IMR-90 (cell line): ENCODE data around the gene LOXL3. TPM values are rescaled to one million over a fixed set of nuclear protein-coding genes. Genes with fewer than 3 reads are reported as not detected.

Experiments
- ATAC-seq: fragments of 200-7000 bp; cut with Tn5 transposase; 2 replicates; pipeline ENCODE4 v1.9.1; 2020; ENCODE audit warnings: low read depth, mild to moderate bottlenecking, moderate library complexity
- BruUV-seq: library from RNA; stranded (reverse); fragments of 400-500 nt; replicated peaks from 2 replicates; lab custom pipeline; 2021; lab: Mats Ljungman, UMichigan
- CTCF ChIA-PET: fragments of 300-600 bp; formaldehyde crosslinking; extraction: SDS; loops from one replicate; lab custom pipeline; 2021; ENCODE audit warnings: antibody characterized with exemption; lab: Yijun Ruan, JAX
- POLR2A ChIA-PET: fragments of 300-600 bp; sonication (Branson Sonifier 250); formaldehyde crosslinking; loops from one replicate; lab custom pipeline; 2022; ENCODE audit warnings: antibody characterized with exemption; ENCODE audit not compliant: unreplicated experiment; lab: Charles Lee
- DNase-seq: peaks from one replicate; pipeline ENCODE4 v3.0.0; 2013
- H2AFZ ChIP-seq: replicated peaks from 2 replicates; pipeline ENCODE3; 2013; ENCODE audit warnings: low read length, mild to moderate bottlenecking; ENCODE audit not compliant: poor library complexity
- H2AK5ac ChIP-seq: 2 replicates; pipeline ENCODE4 v1.6.1; 2013; ENCODE audit warnings: low read depth, low read length, inconsistent platforms
- H2AK9ac ChIP-seq: replicated peaks from 2 replicates; pipeline ENCODE3; 2013; ENCODE audit warnings: mild to moderate bottlenecking, low read depth, low read length, moderate library complexity; ENCODE audit not compliant: poor library complexity
- H2BK120ac ChIP-seq: 2 replicates; pipeline ENCODE4 v1.6.1; 2013; ENCODE audit warnings: low read depth, low read length, inconsistent platforms
- H2BK15ac ChIP-seq: 3 replicates; pipeline ENCODE4 v1.6.1; 2013; ENCODE audit warnings: low read depth, low read length, inconsistent platforms
- H2BK20ac ChIP-seq: 2 replicates; pipeline ENCODE4 v1.6.1; 2013; ENCODE audit warnings: low read depth, mild to moderate bottlenecking, inconsistent platforms, low read length, moderate library complexity
- H2BK5ac ChIP-seq: 2 replicates; pipeline ENCODE4 v1.6.1; 2013; ENCODE audit warnings: mild to moderate bottlenecking, low read depth, low read length, inconsistent platforms; ENCODE audit not compliant: poor library complexity, severe bottlenecking
- H3K14ac ChIP-seq: replicated peaks from 2 replicates; pipeline ENCODE4 v1.6.1; 2013; ENCODE audit warnings: low read depth, low read length, inconsistent platforms
- H3K18ac ChIP-seq: 2 replicates; pipeline ENCODE4 v1.6.1; 2013; ENCODE audit warnings: low read depth, low read length, control low read depth
- H3K23ac ChIP-seq: 2 replicates; pipeline ENCODE4 v1.6.1; 2013; ENCODE audit warnings: low read depth, low read length, inconsistent platforms
- H3K27ac ChIP-seq: 2 replicates; pipeline ENCODE4 v1.5.1; 2013; ENCODE audit warnings: mild to moderate bottlenecking, control low read depth, low read length; ENCODE audit not compliant: insufficient read depth
- H3K27me3 ChIP-seq: 2 replicates; pipeline ENCODE4 v1.6.1; 2013; ENCODE audit warnings: low read length; ENCODE audit not compliant: control insufficient read depth, insufficient read depth
- H3K36me3 ChIP-seq: 2 replicates; pipeline ENCODE4 v1.6.1; 2013; ENCODE audit warnings: low read length, mixed read lengths; ENCODE audit not compliant: control insufficient read depth, insufficient read depth
- H3K4ac ChIP-seq: 2 replicates; pipeline ENCODE4 v1.6.1; 2013; ENCODE audit warnings: low read depth, low read length, inconsistent platforms
- H3K4me1 ChIP-seq: 2 replicates; pipeline ENCODE4 v1.6.1; 2013; ENCODE audit warnings: low read length, mixed read lengths; ENCODE audit not compliant: control insufficient read depth, insufficient read depth
- H3K4me2 ChIP-seq: 2 replicates; pipeline ENCODE4 v1.6.1; 2013; ENCODE audit warnings: low read depth, mild to moderate bottlenecking, control low read depth, low read length, moderate library complexity
- H3K4me3 ChIP-seq: 2 replicates; pipeline ENCODE4 v1.5.1; 2013; ENCODE audit warnings: low read depth, mild to moderate bottlenecking, control low read depth, low read length, moderate library complexity; ENCODE audit not compliant: insufficient read depth
- H3K56ac ChIP-seq: 2 replicates; pipeline ENCODE4 v1.6.1; 2013; ENCODE audit warnings: low read length, inconsistent platforms; ENCODE audit not compliant: insufficient read depth; ENCODE audit errors: extremely low read depth
- H3K79me1 ChIP-seq, 2 experiments: 2 replicates each; pipeline ENCODE4 v1.6.1; 2013; ENCODE audit warnings: low read length in 2 of 2, inconsistent platforms in 1 of 2, low read depth in 1 of 2
- H3K9ac ChIP-seq: 2 replicates; pipeline ENCODE4 v1.6.1; 2013; ENCODE audit warnings: low read depth, low read length, control low read depth
- H3K9me1 ChIP-seq: 2 replicates; pipeline ENCODE4 v1.6.1; 2013; ENCODE audit warnings: low read length, inconsistent platforms; ENCODE audit not compliant: insufficient read depth
- H3K9me3 ChIP-seq: 2 replicates; pipeline ENCODE4 v1.6.1; 2013; ENCODE audit warnings: low read length; ENCODE audit not compliant: control insufficient read depth, insufficient read depth
- H4K20me1 ChIP-seq: 2 replicates; pipeline ENCODE4 v1.6.1; 2013; ENCODE audit warnings: low read length, inconsistent platforms; ENCODE audit not compliant: insufficient read depth
- H4K5ac ChIP-seq: 2 replicates; pipeline ENCODE4 v1.6.1; 2013; ENCODE audit warnings: mild to moderate bottlenecking, low read depth, low read length, control low read depth
- H4K8ac ChIP-seq, 2 experiments: 2 replicates each; pipeline ENCODE4 v1.6.1; 2013; ENCODE audit warnings: low read depth in 2 of 2, low read length in 2 of 2, control low read depth in 1 of 2, inconsistent platforms in 1 of 2
- H4K91ac ChIP-seq: 2 replicates; pipeline ENCODE4 v1.6.1; 2013; ENCODE audit warnings: low read depth, low read length, inconsistent platforms; ENCODE audit not compliant: insufficient read depth
- BHLHE40 ChIP-seq: fragments of 150-350 bp; IDR thresholded peaks from 2 replicates; pipeline ENCODE4 v1.6.1; 2016; ENCODE audit warnings: mild to moderate bottlenecking, low read depth, low read length
- CEBPB ChIP-seq: IDR thresholded peaks from 2 replicates; pipeline ENCODE4 v1.6.1; 2012; ENCODE audit warnings: low read depth, low read length, improper control_type of control experiment
- CHD1 ChIP-seq: IDR thresholded peaks from 2 replicates; pipeline ENCODE4 v1.6.1; 2012; ENCODE audit warnings: low read depth, low read length, improper control_type of control experiment
- CTCF ChIP-seq: conservative IDR thresholded peaks from 2 replicates; pipeline ENCODE4 v1.5.1; 2012; ENCODE audit warnings: mild to moderate bottlenecking, low read depth, low read length, improper control_type of control experiment
- ELK1 ChIP-seq: fragments of 150-350 bp; IDR thresholded peaks from 2 replicates; pipeline ENCODE4 v1.6.1; 2016; ENCODE audit warnings: low read depth, mild to moderate bottlenecking, low read length, moderate library complexity, borderline replicate concordance
- FOS ChIP-seq: fragments of 150-350 bp; IDR thresholded peaks from 2 replicates; pipeline ENCODE4 v1.6.1; 2016; ENCODE audit warnings: low read depth, low read length
- MAZ ChIP-seq: IDR thresholded peaks from 2 replicates; pipeline ENCODE4 v1.6.1; 2012; ENCODE audit warnings: low read depth, mild to moderate bottlenecking, low read length, improper control_type of control experiment, moderate library complexity, borderline replicate concordance
- MXI1 ChIP-seq: IDR thresholded peaks from 2 replicates; pipeline ENCODE4 v1.6.1; 2012; ENCODE audit warnings: low read depth, mild to moderate bottlenecking, low read length, moderate library complexity, borderline replicate concordance
- NFE2L2 ChIP-seq: fragments of 150-350 bp; IDR thresholded peaks from 2 replicates; pipeline ENCODE4 v1.6.1; 2016; ENCODE audit warnings: low read depth, mild to moderate bottlenecking, low read length
- POLR2A ChIP-seq: IDR thresholded peaks from 2 replicates; pipeline ENCODE4 v1.6.1; 2012; ENCODE audit warnings: mild to moderate bottlenecking, low read depth, low read length
- RAD21 ChIP-seq: IDR thresholded peaks from 2 replicates; pipeline ENCODE4 v1.6.1; 2012; ENCODE audit warnings: low read length, improper control_type of control experiment
- RCOR1 ChIP-seq: IDR thresholded peaks from 2 replicates; pipeline ENCODE4 v1.6.1; 2012; ENCODE audit warnings: mild to moderate bottlenecking, low read length, improper control_type of control experiment; ENCODE audit not compliant: insufficient replicate concordance
- RFX5 ChIP-seq: IDR thresholded peaks from 2 replicates; pipeline ENCODE4 v1.8.0; 2012; ENCODE audit warnings: low read depth, mild to moderate bottlenecking, low read length, moderate library complexity
- SMC3 ChIP-seq: fragments of 150-350 bp; IDR thresholded peaks from 2 replicates; pipeline ENCODE4 v1.6.1; 2016; ENCODE audit warnings: low read depth, mild to moderate bottlenecking, antibody characterized with exemption, low read length, moderate library complexity
- USF2 ChIP-seq: fragments of 150-350 bp; IDR thresholded peaks from 2 replicates; pipeline ENCODE4 v1.6.1; 2017; ENCODE audit warnings: mild to moderate bottlenecking, antibody characterized with exemption, low read length, low read depth
- WGBS, 2 experiments: methylation state at CpG; one replicate each; pipeline versions ENCODE4 v1.1.5 to v1.1.7; 2013; ENCODE audit warnings: missing lambda C conversion rate in 2 of 2; ENCODE audit not compliant: insufficient read length in 1 of 2; ENCODE audit errors: extremely low coverage in 2 of 2; 5-methylcytosine and 5-hydroxymethylcytosine counted together
- dilution Hi-C: fragments of 300-500 bp; cut with HindIII; formaldehyde crosslinking; loops from one replicate; pipeline ENCODE4 v1.14.3; 2018; ENCODE audit warnings: low sequenced_read_pairs; ENCODE audit not compliant: unreplicated experiment
- in situ Hi-C: fragments of 300-500 bp; cut with MboI; formaldehyde crosslinking; loops from 3 replicates; pipeline ENCODE4 v1.14.3; 2019; ENCODE audit warnings: low sequenced_read_pairs, inconsistent platforms, mixed read lengths
- intact Hi-C: fragments of 100-400 bp; cut with micrococcal nuclease; formaldehyde crosslinking; loops from 2 replicates; pipeline ENCODE4 v1.10.0; 2022
- polyA plus RNA-seq, 3 experiments: library from polyadenylated mRNA; depleted of rRNA; stranded (reverse); fragments of >200 nt; gene quantifications; 2 replicates each; pipeline ENCODE4 v1.2.3, GENCODE V29; 2012; ENCODE audit warnings: low replicate concordance in 1 of 3
- total RNA-seq: library from RNA; depleted of rRNA; stranded (reverse); fragments of >200 nt; gene quantifications from 2 replicates; pipeline ENCODE4 v1.2.3, GENCODE V29; 2012

Gene LOXL3
- total and polyA plus RNA-seq, 2 of the 4 experiments (the other 2 are of a cell fraction): 17.9 to 23.4 TPM

GRCh38 chr2:74576863-74577229, 23.1 kb upstream of the LOXL3 start:
- CTCF ChIA-PET: interaction anchor here (0.9 to 1.1 kb wide), 4 partner anchors 8 to 95 kb away, joined by 3 to 4 read pairs (median 4); partner anchors contain the start of genes CCDC142 and TTC31
- Histone ChIP-seq H3K36me3 (no peaks in the 10 kb centered on the region), H3K4me1 (peaks cover 21% of the 10 kb centered on the region), H3K4me3 (no peak overlapping the region), H3K79me1 (no peaks in the 10 kb centered on the region), H3K4ac (peak overlapping the region; percentile 91), H3K14ac (peak overlapping the region; percentile 85), H4K91ac (peak overlapping the region; percentile 82), H4K20me1 (no peaks in the 10 kb centered on the region), H3K27me3 (no peaks in the 10 kb centered on the region), H2BK20ac (peak overlapping the region; percentile 85), H3K9ac (no peak overlapping the region; the same call in 1 of the 2 replicates), H3K18ac (peak overlapping the region; percentile 84; the same call in 1 of the 2 replicates), H2AFZ (peak overlapping the region; percentile 3), H3K9me1 (peaks cover 22% of the 10 kb centered on the region; the same call in 1 of the 2 replicates), H2AK9ac (no peak overlapping the region), H4K5ac (peak overlapping the region; percentile 27; the same call in 1 of the 2 replicates), H2BK120ac (peak overlapping the region; percentile 90), H3K23ac (peak overlapping the region; percentile 87), H2BK5ac (peak overlapping the region; percentile 98), H3K4me2 (peak overlapping the region; percentile 27; the same call in 1 of the 2 replicates), H2AK5ac (peak overlapping the region; percentile 82; the same call in 1 of the 2 replicates), H4K8ac (peak overlapping the region; percentile 45 to 81; a peak in 3 of 4 replicates), H3K27ac (peak overlapping the region; percentile 84), H3K9me3 (no peaks in the 10 kb centered on the region), H2BK15ac (peak overlapping the region; percentile 75), H3K56ac (peak overlapping the region; percentile 55; the same call in 1 of the 2 replicates)
- WGBS, 2 experiments: no CpG with 5 or more reads among the region's 1 CpG
- peak; percentile 47 for ATAC-seq
- in situ Hi-C loops: loop anchor here (5.0 kb wide), 1 partner anchor 95 kb away; the partner anchor contains the start of genes CCDC142 and TTC31
- peak; percentile 90 for DNase-seq
- intact Hi-C loops: loop anchor here (2.0 to 5.0 kb wide), 2 partner anchors 48 to 325 kb away; partner anchors contain the start of genes AUP1 and HTRA2
- dilution Hi-C loops: no loop called here
- POLR2A ChIA-PET: interaction anchor here (0.6 kb wide), 1 partner anchor 64 kb away, joined by 11 read pairs; no protein-coding TSS in a partner anchor
- TF ChIP-seq BHLHE40: no peak
- no peak for TF ChIP-seq RFX5
- TF ChIP-seq CHD1: no peak
- TF ChIP-seq NFE2L2: no peak
- TF ChIP-seq MAZ: no peak
- no peak for TF ChIP-seq POLR2A
- TF ChIP-seq CEBPB: peak; percentile 59
- no peak for TF ChIP-seq FOS
- no peak for TF ChIP-seq RCOR1
- TF ChIP-seq USF2: no peak
- peak; percentile 30 for TF ChIP-seq RAD21
- no peak for TF ChIP-seq MXI1
- no peak for TF ChIP-seq SMC3
- peak; percentile 36 for TF ChIP-seq CTCF
- no peak for TF ChIP-seq ELK1
- no TSS peak for BruUV-seq
